OCI-LY1 (cell line): ENCODE data around the gene TAF4.

Source experiments
- H2AFZ ChIP-seq: fragments of 200-600 bp; sonication (generic), shearing (Covaris generic); 2 replicates; pipeline ENCODE4 v1.6.0; 2014; ENCODE audit warnings: antibody characterized with exemption, mild to moderate bottlenecking, low read length
- H3F3A ChIP-seq: fragments of 200-600 bp; sonication (generic), shearing (Covaris generic); 2 replicates; pipeline ENCODE4 v1.6.0; 2014; ENCODE audit warnings: mild to moderate bottlenecking, antibody characterized with exemption, low read length, moderate library complexity; ENCODE audit not compliant: insufficient read depth
- H3K27ac ChIP-seq: fragments of 200-600 bp; sonication (generic); 2 replicates; pipeline ENCODE4 v1.5.1; 2014; ENCODE audit warnings: low read length, mixed run types, mild to moderate bottlenecking, low read depth; ENCODE audit not compliant: poor library complexity, severe bottlenecking
- H3K27me3 ChIP-seq: fragments of 200-600 bp; sonication (generic); 2 replicates; pipeline ENCODE4 v1.6.0; 2014; ENCODE audit warnings: antibody characterized with exemption, mild to moderate bottlenecking, low read length, moderate library complexity; ENCODE audit not compliant: insufficient read depth
- H3K36me3 ChIP-seq: fragments of 200-600 bp; sonication (generic); 2 replicates; pipeline ENCODE4 v1.6.1; 2014; ENCODE audit warnings: mild to moderate bottlenecking, antibody characterized with exemption, low read length, moderate library complexity, mixed read lengths; ENCODE audit not compliant: insufficient read depth
- H3K4me1 ChIP-seq: fragments of 200-600 bp; sonication (generic); 2 replicates; pipeline ENCODE4 v1.5.1; 2014; ENCODE audit warnings: mild to moderate bottlenecking, low read length, moderate library complexity; ENCODE audit not compliant: insufficient read depth, severe bottlenecking
- H3K4me2 ChIP-seq: fragments of 200-600 bp; sonication (generic), shearing (Covaris generic); 2 replicates; pipeline ENCODE4 v1.6.1; 2014; ENCODE audit warnings: low read length
- H3K4me3 ChIP-seq: fragments of 200-600 bp; sonication (generic); 2 replicates; pipeline ENCODE4 v1.5.1; 2014; ENCODE audit warnings: low read length, low read depth, mild to moderate bottlenecking, mixed read lengths; ENCODE audit not compliant: poor library complexity, severe bottlenecking
- H3K79me2 ChIP-seq: fragments of 200-600 bp; shearing (Covaris generic); 2 replicates; pipeline ENCODE4 v1.6.1; 2016; ENCODE audit warnings: mixed run types, low read length, mixed read lengths; ENCODE audit not compliant: insufficient read depth
- H3K9ac ChIP-seq: fragments of 200-600 bp; sonication (generic), shearing (Covaris generic); 2 replicates; pipeline ENCODE4 v1.6.1; 2014; ENCODE audit warnings: mild to moderate bottlenecking, low read length, mixed read lengths
- H3K9me2 ChIP-seq: fragments of 200-600 bp; sonication (generic), shearing (Covaris generic); 2 replicates; pipeline ENCODE4 v1.6.1; 2014; ENCODE audit warnings: low read depth, mild to moderate bottlenecking, low read length, mixed read lengths
- H3K9me3 ChIP-seq: fragments of 200-600 bp; shearing (Covaris generic); 2 replicates; pipeline ENCODE4 v1.6.1; 2014; ENCODE audit warnings: low read length, mixed read lengths
- H4K20me1 ChIP-seq: fragments of 200-600 bp; sonication (generic), shearing (Covaris generic); 2 replicates; pipeline ENCODE4 v1.6.0; 2016; ENCODE audit warnings: mild to moderate bottlenecking, low read length; ENCODE audit not compliant: insufficient read depth
- CTCF ChIP-seq: fragments of 200-600 bp; sonication (generic), shearing (Covaris generic); IDR thresholded peaks from 2 replicates; pipeline ENCODE4 v1.5.1; 2017; ENCODE audit warnings: mild to moderate bottlenecking, antibody characterized with exemption, low read length, moderate library complexity, mixed read lengths
- EZH2 ChIP-seq: fragments of 200-600 bp; sonication (generic), shearing (Covaris generic); IDR thresholded peaks from 2 replicates; pipeline ENCODE4 v1.8.0; 2017; ENCODE audit warnings: borderline replicate concordance, mixed run types, mild to moderate bottlenecking, antibody characterized with exemption, low read length, moderate library complexity, mixed read lengths

TAF4 gene

GRCh38 chr20:61935926-61936700, 129.6 kb downstream of the TAF4 start:
- H3K9ac ChIP-seq, result no peak overlapping the region
- H3K27me3 ChIP-seq, result peaks cover 2% of the 10 kb centered on the region; the same call in 1 of the 2 replicates
- H3K4me1 ChIP-seq, result no peaks in the 10 kb centered on the region
- H3K4me3 ChIP-seq, result no peak overlapping the region
- H3K9me2 ChIP-seq, result no peaks in the 10 kb centered on the region
- TF ChIP-seq CTCF (no peak), EZH2 (no peak)
- no peak overlapping the region for H3K27ac ChIP-seq
- H3K79me2 ChIP-seq, result no peaks in the 10 kb centered on the region
- no peak overlapping the region for H3K4me2 ChIP-seq
- H4K20me1 ChIP-seq, result no peaks in the 10 kb centered on the region
- H2AFZ ChIP-seq, result no peak overlapping the region
- H3K36me3 ChIP-seq, result no peaks in the 10 kb centered on the region
- H3K9me3 ChIP-seq, result no peaks in the 10 kb centered on the region
- no peaks in the 10 kb centered on the region for H3F3A ChIP-seq

GRCh38 chr20:61934716-61935530, 130.8 kb downstream of the TAF4 start:
- no peak overlapping the region for H3K4me2 ChIP-seq
- H4K20me1 ChIP-seq, result no peaks in the 10 kb centered on the region
- H3K9me3 ChIP-seq, result no peaks in the 10 kb centered on the region
- no peak overlapping the region for H3K4me3 ChIP-seq
- H3K4me1 ChIP-seq, result no peaks in the 10 kb centered on the region
- no peaks in the 10 kb centered on the region for H3K9me2 ChIP-seq
- no peaks in the 10 kb centered on the region for H3K79me2 ChIP-seq
- no peak overlapping the region for H3K9ac ChIP-seq
- H3F3A ChIP-seq, result no peaks in the 10 kb centered on the region
- H3K36me3 ChIP-seq, result no peaks in the 10 kb centered on the region
- no peak overlapping the region for H3K27ac ChIP-seq
- no peak overlapping the region for H2AFZ ChIP-seq
- TF ChIP-seq CTCF (no peak), EZH2 (no peak)
- H3K27me3 ChIP-seq, result peaks cover 9% of the 10 kb centered on the region; the same call in 1 of the 2 replicates

- Histone ChIP-seq H3K27me3 (peaks cover 15% of the 10 kb centered on the region; the same call in 1 of the 2 replicates), H3K9me2 (no peaks in the 10 kb centered on the region), H3K36me3 (no peaks in the 10 kb centered on the region), H3K9ac (no peak overlapping the region), H2AFZ (no peak overlapping the region), H3K9me3 (no peaks in the 10 kb centered on the region), H3K4me1 (no peaks in the 10 kb centered on the region), H3F3A (no peaks in the 10 kb centered on the region), H3K4me2 (no peak overlapping the region), H4K20me1 (no peaks in the 10 kb centered on the region), H3K4me3 (no peak overlapping the region), H3K79me2 (no peaks in the 10 kb centered on the region), H3K27ac (no peak overlapping the region)
- no peak for TF ChIP-seq CTCF
- TF ChIP-seq EZH2, result no peak
Observed at GRCh38 chr20:61933951-61934715, 131.5 kb downstream of the TAF4 start.
